IPS-11a (cell line): ENCODE measurements around the gene PFKFB4.

ENCODE experiments used
- H3K4me3 ChIP-seq: one replicate; pipeline ENCODE4 v1.5.1; 2013; ENCODE audit warnings: low read depth, low read length, control low read depth

The PFKFB4 gene

GRCh38 chr3:48585411-48585810 is 28.8 kb upstream of the PFKFB4 start:
- no peak overlapping the region for H3K4me3 ChIP-seq

GRCh38 chr3:48584836-48585235 is 28.2 kb upstream of the PFKFB4 start:
- no peak overlapping the region for H3K4me3 ChIP-seq

GRCh38 chr3:48581621-48582481 is 25.2 kb upstream of the PFKFB4 start:
- H3K4me3 ChIP-seq: no peak overlapping the region

- H3K4me3 ChIP-seq: no peak overlapping the region
These were observed 20.0 kb upstream of the PFKFB4 start for GRCh38 chr3:48576647-48577046.

- no peak overlapping the region for H3K4me3 ChIP-seq
These were observed 18.8 kb upstream of the PFKFB4 start for GRCh38 chr3:48575366-48575765.

GRCh38 chr3:48573973-48574585 is 17.5 kb upstream of the PFKFB4 start:
- no peak overlapping the region for H3K4me3 ChIP-seq

- no peak overlapping the region for H3K4me3 ChIP-seq
These were observed 15.9 kb upstream of the PFKFB4 start for GRCh38 chr3:48572517-48572916.

GRCh38 chr3:48571938-48572337 is 15.3 kb upstream of the PFKFB4 start:
- no peak overlapping the region for H3K4me3 ChIP-seq

GRCh38 chr3:48569808-48570450 is 13.3 kb upstream of the PFKFB4 start:
- H3K4me3 ChIP-seq: no peak overlapping the region

- no peak overlapping the region for H3K4me3 ChIP-seq
These were observed 12.8 kb upstream of the PFKFB4 start for GRCh38 chr3:48569400-48569799.

GRCh38 chr3:48568476-48568875 is 11.9 kb upstream of the PFKFB4 start:
- no peak overlapping the region for H3K4me3 ChIP-seq

GRCh38 chr3:48567500-48567899 is 10.9 kb upstream of the PFKFB4 start:
- H3K4me3 ChIP-seq: no peak overlapping the region

GRCh38 chr3:48567090-48567489 is 10.5 kb upstream of the PFKFB4 start:
- H3K4me3 ChIP-seq: no peak overlapping the region

- no peak overlapping the region for H3K4me3 ChIP-seq
These were observed 9.8 kb upstream of the PFKFB4 start for GRCh38 chr3:48566401-48566760.

GRCh38 chr3:48565591-48566400 is 9.2 kb upstream of the PFKFB4 start:
- no peak overlapping the region for H3K4me3 ChIP-seq

- H3K4me3 ChIP-seq: no peak overlapping the region
These were observed 8.6 kb upstream of the PFKFB4 start for GRCh38 chr3:48565186-48565585.

GRCh38 chr3:48564667-48565066 is 8.1 kb upstream of the PFKFB4 start:
- H3K4me3 ChIP-seq: no peak overlapping the region

GRCh38 chr3:48564022-48564421 is 7.4 kb upstream of the PFKFB4 start:
- no peak overlapping the region for H3K4me3 ChIP-seq

GRCh38 chr3:48563382-48563918 is 6.8 kb upstream of the PFKFB4 start, which contains the start of gene UCN2:
TSS of gene UCN2 (minus strand) at chr3:48563781. CDS start at chr3:48563124, 657 bp downstream.
- H3K4me3 ChIP-seq: no peak within 1 kb of the TSS

- H3K4me3 ChIP-seq: no peak overlapping the region
These were observed 5.9 kb upstream of the PFKFB4 start for GRCh38 chr3:48562367-48563095.
